Measurements from ENCODE around the gene CLEC3A. TPM values are rescaled to one million over a fixed set of nuclear protein-coding genes. Genes with fewer than 3 reads are reported as not detected.

The CLEC3A gene
- total and polyA plus RNA-seq, 2 donors (not counting 1 experiment from before 2014, with no cell fraction given) = not detected

GRCh38 chr16:78035012-78035411 lies 12.7 kb downstream of the CLEC3A start:
- peak in 1 of 2 donors; percentile 1 for DNase-seq (ENCODE audit: low read depth in 2 of 2)
- no peaks in the 10 kb centered on the region for H3K4me1 ChIP-seq (ENCODE audit: control insufficient read depth, extremely low read depth, insufficient read depth, low read length)
- no peak overlapping the region for H3K27ac ChIP-seq (ENCODE audit: insufficient read depth, low read length)
- no peak overlapping the region for H3K4me2 ChIP-seq (ENCODE audit: extremely low read depth, insufficient read depth, low read length)
- no peaks in the 10 kb centered on the region for H4K20me1 ChIP-seq (ENCODE audit: control insufficient read depth, extremely low read depth, insufficient read depth, low read length)
- no peaks in the 10 kb centered on the region for H3K79me2 ChIP-seq (ENCODE audit: control insufficient read depth, insufficient read depth, low read length)
- no peaks in the 10 kb centered on the region for H3K9me3 ChIP-seq (ENCODE audit: control insufficient read depth, insufficient read depth, low read depth, low read length)
- no peak overlapping the region for H3K9ac ChIP-seq (ENCODE audit: insufficient read depth, low read length)
- no peak overlapping the region for H2AFZ ChIP-seq (ENCODE audit: low read length)
- no peak overlapping the region for H3K4me3 ChIP-seq (replicated peaks in 1 of 4; ENCODE audit: control extremely low read depth in 1 of 4, insufficient read depth in 1 of 4, low read depth in 3 of 4, low read length in 4 of 4)
- H3K27me3 ChIP-seq (ENCODE audit: control insufficient read depth, insufficient read depth, low read length) = no peaks in the 10 kb centered on the region
- no peaks in the 10 kb centered on the region for H3K36me3 ChIP-seq (ENCODE audit: control insufficient read depth, insufficient read depth, low read length)
- TF ChIP-seq EZH2 (IDR thresholded peaks at IDR 0.05; ENCODE audit: low read length, missing control alignments) (no peak), CTCF (conservative IDR thresholded peaks at IDR 0.05 in 1 of 2, IDR thresholded peaks at IDR 0.05 in 1 of 2; ENCODE audit: low read depth in 1 of 2, low read length in 2 of 2) (no peak)

- no peaks in the 10 kb centered on the region for H4K20me1 ChIP-seq (ENCODE audit: control insufficient read depth, extremely low read depth, insufficient read depth, low read length)
- H3K36me3 ChIP-seq (ENCODE audit: control insufficient read depth, insufficient read depth, low read length) = no peaks in the 10 kb centered on the region
- H3K27ac ChIP-seq (ENCODE audit: insufficient read depth, low read length) = no peak overlapping the region
- no peaks in the 10 kb centered on the region for H3K79me2 ChIP-seq (ENCODE audit: control insufficient read depth, insufficient read depth, low read length)
- no peak overlapping the region for H3K9ac ChIP-seq (ENCODE audit: insufficient read depth, low read length)
- TF ChIP-seq CTCF (conservative IDR thresholded peaks at IDR 0.05 in 1 of 2, IDR thresholded peaks at IDR 0.05 in 1 of 2; ENCODE audit: low read depth in 1 of 2, low read length in 2 of 2) = no peak
- TF ChIP-seq EZH2 (IDR thresholded peaks at IDR 0.05; ENCODE audit: low read length, missing control alignments) = no peak
- H3K4me2 ChIP-seq (ENCODE audit: extremely low read depth, insufficient read depth, low read length) = no peak overlapping the region
- no peaks in the 10 kb centered on the region for H3K27me3 ChIP-seq (ENCODE audit: control insufficient read depth, insufficient read depth, low read length)
- H2AFZ ChIP-seq (ENCODE audit: low read length) = no peak overlapping the region
- H3K4me3 ChIP-seq (replicated peaks in 1 of 4; ENCODE audit: control extremely low read depth in 1 of 4, insufficient read depth in 1 of 4, low read depth in 3 of 4, low read length in 4 of 4) = no peak overlapping the region
- no peaks in the 10 kb centered on the region for H3K9me3 ChIP-seq (ENCODE audit: control insufficient read depth, insufficient read depth, low read depth, low read length)
- H3K4me1 ChIP-seq (ENCODE audit: control insufficient read depth, extremely low read depth, insufficient read depth, low read length) = no peaks in the 10 kb centered on the region
- no peak for DNase-seq (ENCODE audit: low read depth in 2 of 2)
These were observed 18.0 kb downstream of the CLEC3A start for GRCh38 chr16:78040396-78040795.

- Histone ChIP-seq H3K36me3 (ENCODE audit: control insufficient read depth, insufficient read depth, low read length) (no peaks in the 10 kb centered on the region), H3K9ac (ENCODE audit: insufficient read depth, low read length) (no peak overlapping the region), H3K27ac (ENCODE audit: insufficient read depth, low read length) (no peak overlapping the region), H3K4me1 (ENCODE audit: control insufficient read depth, extremely low read depth, insufficient read depth, low read length) (no peaks in the 10 kb centered on the region), H2AFZ (ENCODE audit: low read length) (no peak overlapping the region), H4K20me1 (ENCODE audit: control insufficient read depth, extremely low read depth, insufficient read depth, low read length) (no peaks in the 10 kb centered on the region), H3K4me2 (ENCODE audit: extremely low read depth, insufficient read depth, low read length) (no peak overlapping the region), H3K4me3 (replicated peaks in 1 of 4; ENCODE audit: control extremely low read depth in 1 of 4, insufficient read depth in 1 of 4, low read depth in 3 of 4, low read length in 4 of 4) (no peak overlapping the region), H3K9me3 (ENCODE audit: control insufficient read depth, insufficient read depth, low read depth, low read length) (no peaks in the 10 kb centered on the region), H3K79me2 (ENCODE audit: control insufficient read depth, insufficient read depth, low read length) (no peaks in the 10 kb centered on the region), H3K27me3 (ENCODE audit: control insufficient read depth, insufficient read depth, low read length) (no peaks in the 10 kb centered on the region)
- TF ChIP-seq CTCF (conservative IDR thresholded peaks at IDR 0.05 in 1 of 2, IDR thresholded peaks at IDR 0.05 in 1 of 2; ENCODE audit: low read depth in 1 of 2, low read length in 2 of 2) = no peak
- TF ChIP-seq EZH2 (IDR thresholded peaks at IDR 0.05; ENCODE audit: low read length, missing control alignments) = no peak
- peak; percentile 55 to 65 for DNase-seq (ENCODE audit: low read depth in 2 of 2)
These were observed 23.7 kb downstream of the CLEC3A start for GRCh38 chr16:78045865-78046581.

Data from fibroblast of lung (primary cell).